K562 (cell line): ENCODE data around the gene PHF20. TPM values are rescaled to one million over a fixed set of nuclear protein-coding genes. Genes with fewer than 3 reads are reported as not detected.

Experiments used
- BRD9 ChIP-seq: fragments of 450-650 bp; IDR thresholded peaks from 2 replicates; pipeline ENCODE4 v1.6.1; 2018; ENCODE audit warnings: low read depth; ENCODE audit not compliant: partially characterized antibody
- CBFA2T3 ChIP-seq: fragments of 450-650 bp; IDR thresholded peaks from 2 replicates; pipeline ENCODE4 v1.6.1; 2017
- CC2D1A ChIP-seq: fragments of 450-650 bp; IDR thresholded peaks from 2 replicates; pipeline ENCODE4 v1.6.1; 2017; ENCODE audit warnings: mild to moderate bottlenecking
- CHD4 ChIP-seq: fragments of 200-600 bp; sonication (generic); IDR thresholded peaks from 3 replicates; pipeline ENCODE4 v1.6.1; 2012; ENCODE audit warnings: low read depth, mild to moderate bottlenecking, mixed read lengths, low read length, inconsistent platforms; ENCODE audit not compliant: insufficient read depth, insufficient replicate concordance, poor library complexity, severe bottlenecking
- DMBX1 ChIP-seq: fragments of 250-450 bp; sonication (Bioruptor Pico); IDR thresholded peaks from 2 replicates; pipeline ENCODE4 v1.8.0; 2022; ENCODE audit warnings: inconsistent platforms, mild to moderate bottlenecking, moderate library complexity, borderline replicate concordance
- EGR1 ChIP-seq: fragments of 450-650 bp; conservative IDR thresholded peaks from 2 replicates; pipeline ENCODE4 v1.6.1; 2017; ENCODE audit warnings: mild to moderate bottlenecking
- ELK3 ChIP-seq: fragments of 450-650 bp; formaldehyde crosslinking; IDR thresholded peaks from 2 replicates; pipeline ENCODE4 v1.4.0; 2020; ENCODE audit warnings: mild to moderate bottlenecking
- ESRRB ChIP-seq: fragments of 250-450 bp; sonication (Bioruptor Pico); IDR thresholded peaks from 2 replicates; pipeline ENCODE4 v1.5.0; 2020; ENCODE audit warnings: mild to moderate bottlenecking, moderate library complexity, borderline replicate concordance
- GTF2A2 ChIP-seq: IDR thresholded peaks from 2 replicates; pipeline ENCODE4 v1.6.1; 2016; ENCODE audit warnings: mild to moderate bottlenecking, missing genetic modification characterization, missing compliant biosample characterization
- HCFC1 ChIP-seq: IDR thresholded peaks from 2 replicates; pipeline ENCODE4 v1.6.1; 2012; ENCODE audit warnings: low read depth, low read length, improper control_type of control experiment
- HLTF ChIP-seq: fragments of 450-650 bp; IDR thresholded peaks from 2 replicates; pipeline ENCODE4 v1.6.1; 2016
- JUND ChIP-seq, 2 experiments: IDR thresholded peaks; 2 replicates in 1 of 2; 3 replicates in 1 of 2; pipeline ENCODE4 v1.6.1; 2011; ENCODE audit warnings: borderline replicate concordance in 2 of 2, low read depth in 2 of 2, low read length in 2 of 2, improper control_type of control experiment in 1 of 2, missing biosample characterization in 1 of 2, missing genetic modification characterization in 1 of 2, missing genetic modification reagents in 1 of 2
- KDM2B ChIP-seq: fragments of 250-450 bp; sonication (Bioruptor Pico); IDR thresholded peaks from 2 replicates; pipeline ENCODE4 v1.8.0; 2021; ENCODE audit warnings: mild to moderate bottlenecking, moderate library complexity
- SMAD4 ChIP-seq: fragments of 250-450 bp; sonication (Bioruptor Pico); conservative IDR thresholded peaks from 2 replicates; pipeline ENCODE4 v1.8.0; 2021; ENCODE audit warnings: inconsistent platforms, mild to moderate bottlenecking, moderate library complexity
- TAF1 ChIP-seq: IDR thresholded peaks from 2 replicates; pipeline ENCODE4 v1.6.1; 2011; ENCODE audit warnings: mild to moderate bottlenecking, low read length, moderate library complexity; ENCODE audit not compliant: insufficient read depth, control insufficient read depth, severe bottlenecking; ENCODE audit errors: extremely low read depth
- TCF3 ChIP-seq: sonication (generic); formaldehyde crosslinking; IDR thresholded peaks from 2 replicates; pipeline ENCODE4 v1.4.0; 2020; ENCODE audit warnings: mild to moderate bottlenecking, missing genetic modification reagents
- ZBTB11 ChIP-seq, 3 experiments: fragments of 200-800 bp in 1 of 3; fragments of 250-450 bp in 1 of 3; fragments of 450-650 bp in 1 of 3; sonication (Bioruptor Pico) in 1 of 3; sonication (Bioruptor generic) in 1 of 3; formaldehyde crosslinking in 1 of 3; IDR thresholded peaks; 2 replicates each; pipeline versions ENCODE4 v1.6.1 to v1.8.0; 2016 to 2022; ENCODE audit warnings: mild to moderate bottlenecking in 2 of 3, missing genetic modification characterization in 2 of 3, missing compliant biosample characterization in 1 of 3, moderate library complexity in 1 of 3
- ZNF274 ChIP-seq: IDR thresholded peaks from 2 replicates; pipeline ENCODE4 v1.6.1; 2011; ENCODE audit warnings: low read depth, mild to moderate bottlenecking, low read length, moderate library complexity, borderline replicate concordance
- ZNF316 ChIP-seq: fragments of 450-650 bp; IDR thresholded peaks from 2 replicates; pipeline ENCODE4 v1.6.1; 2016
- ZSCAN32 ChIP-seq: fragments of 450-650 bp; formaldehyde crosslinking; IDR thresholded peaks from 2 replicates; pipeline ENCODE4 v1.4.0; 2020; ENCODE audit warnings: mild to moderate bottlenecking, moderate library complexity
- polyA plus RNA-seq, 8 experiments: library from polyadenylated mRNA; depleted of rRNA in 4 of 8; stranded (reverse) in 5 of 8; unstranded in 3 of 8; fragments of >200 nt; fragmentation: Nextera tagmentation in 2 of 8; fragmentation: Illumina TruSeq in 1 of 8; extraction: Ambion mirVana in 2 of 8; extraction: Trizol in 1 of 8; gene quantifications; 2 replicates each; pipeline versions ENCODE4 v1.2.1 to v1.2.3, GENCODE V29; 2011 to 2014; ENCODE audit warnings: inconsistent platforms in 1 of 8, missing spikeins in 1 of 8
- total RNA-seq, 7 experiments: library from RNA; depleted of rRNA in 6 of 7; stranded (reverse); fragments of >200 nt in 6 of 7; fragmentation: Illumina TruSeq in 2 of 7; extraction: Trizol in 2 of 7; gene quantifications; 2 replicates each; pipeline versions ENCODE4 v1.2.1 to v1.2.3, GENCODE V29; 2011 to 2021; ENCODE audit warnings: low replicate concordance in 1 of 7
- TF ChIP-seq, protein P1 (sequence below): fragments of 200-800 bp; sonication (Bioruptor generic); IDR thresholded peaks from 2 replicates; pipeline ENCODE4 v1.6.1; 2017; ENCODE audit warnings: missing genetic modification characterization, missing compliant biosample characterization

PHF20 gene
- total and polyA plus RNA-seq, 9 of the 15 experiments (the other 6 are each of a cell fraction or from before 2014, with no cell fraction given), result 49.9 to 196 (median 70.7) TPM

DNA sequence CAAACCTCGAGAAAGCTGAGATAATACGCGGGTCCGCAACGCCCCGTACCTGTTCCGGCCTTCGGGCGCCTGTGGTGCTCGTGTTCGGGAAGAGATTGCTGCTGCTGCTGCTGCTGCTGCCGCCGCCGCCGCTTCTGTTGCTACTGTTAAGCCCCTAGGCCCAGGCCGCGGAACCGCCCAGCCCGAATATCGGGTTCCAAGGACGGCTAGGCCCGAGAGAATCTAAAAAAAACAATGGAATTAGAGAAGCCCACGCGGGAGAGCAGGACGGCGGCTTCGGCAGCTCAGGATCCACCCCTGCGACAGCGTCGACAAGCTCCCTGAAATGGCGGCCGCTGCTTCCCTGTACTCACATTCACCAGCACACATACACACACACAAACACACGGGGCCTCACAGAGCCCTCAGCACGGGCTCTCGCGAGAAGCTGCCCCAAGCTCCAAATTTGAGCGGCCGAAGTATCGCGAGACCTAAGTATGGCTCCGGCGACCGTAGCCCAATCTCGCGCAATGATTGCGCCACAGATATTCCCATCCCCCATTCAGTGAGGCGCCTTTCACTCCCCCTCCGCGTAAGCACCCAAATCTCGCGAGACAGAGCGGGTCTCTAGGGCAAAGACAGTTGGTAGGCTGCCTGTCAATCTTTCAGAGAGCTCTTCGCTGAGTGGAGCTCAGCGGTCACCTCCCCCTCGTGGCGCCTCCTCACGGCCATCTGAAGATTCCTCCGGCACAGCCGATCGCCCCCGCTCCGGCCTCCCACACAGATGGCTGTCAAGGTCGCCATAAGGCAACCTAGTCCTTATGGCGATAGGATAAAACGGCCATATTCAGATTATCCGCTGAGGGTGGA is 29.7 kb upstream of the PHF20 start, which contains the start of gene RBM39 (continued):
- TF ChIP-seq TCF3 (CRISPR knock-in tag) (peak; percentile 10; the same call in 1 of the 2 replicates), ZSCAN32 (no peak), TAF1 (peak; percentile 89), CC2D1A (peak; percentile 91), ESRRB (no peak), EGR1 (peak; percentile 100), ZBTB11 (CRISPR knock-in tag; IDR thresholded peaks at IDR 0.05) (peak in 1 of 3 experiments; percentile 39; a peak in 2 of 6 replicates), HCFC1 (peak; percentile 61), ELK3 (CRISPR knock-in tag) (no peak), ZNF316 (0 out of 2 replicates have a peak, but pooled peaks have one; percentile 8), GTF2A2 (tag) (no peak), CHD4 (no peak), KDM2B (CRISPR knock-in tag) (no peak), CBFA2T3 (peak; percentile 59), SMAD4 (CRISPR knock-in tag) (peak; percentile 52; the same call in 1 of the 2 replicates), ZNF274 (no peak), HLTF (peak; percentile 42; the same call in 1 of the 2 replicates), DMBX1 (CRISPR knock-in tag) (no peak), BRD9 (peak; percentile 95), JUND (IDR thresholded peaks at IDR 0.05; ENCODE audit: borderline replicate concordance, low read depth, low read length) (peak; percentile 56; the same call in 1 of the 2 replicates), JUND (tag; IDR thresholded peaks at IDR 0.05; ENCODE audit: borderline replicate concordance, low read depth, low read length) (no peak; the same call in 2 of the 3 replicates)
- TF ChIP-seq, protein P1, sequence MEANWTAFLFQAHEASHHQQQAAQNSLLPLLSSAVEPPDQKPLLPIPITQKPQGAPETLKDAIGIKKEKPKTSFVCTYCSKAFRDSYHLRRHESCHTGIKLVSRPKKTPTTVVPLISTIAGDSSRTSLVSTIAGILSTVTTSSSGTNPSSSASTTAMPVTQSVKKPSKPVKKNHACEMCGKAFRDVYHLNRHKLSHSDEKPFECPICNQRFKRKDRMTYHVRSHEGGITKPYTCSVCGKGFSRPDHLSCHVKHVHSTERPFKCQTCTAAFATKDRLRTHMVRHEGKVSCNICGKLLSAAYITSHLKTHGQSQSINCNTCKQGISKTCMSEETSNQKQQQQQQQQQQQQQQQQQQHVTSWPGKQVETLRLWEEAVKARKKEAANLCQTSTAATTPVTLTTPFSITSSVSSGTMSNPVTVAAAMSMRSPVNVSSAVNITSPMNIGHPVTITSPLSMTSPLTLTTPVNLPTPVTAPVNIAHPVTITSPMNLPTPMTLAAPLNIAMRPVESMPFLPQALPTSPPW (CRISPR knock-in tag), result peak; percentile 97
